GM10266 (cell line): ENCODE measurements around the gene GID8.

Experiments
- DNase-seq: peaks from one replicate; pipeline ENCODE4 v3.0.0; 2012; ENCODE audit errors: extremely low spot score
- TF ChIP-seq, protein P1 (sequence below): IDR thresholded peaks from 2 replicates; pipeline ENCODE4 v1.5.1; 2012; ENCODE audit warnings: mild to moderate bottlenecking, low read depth; ENCODE audit not compliant: control insufficient read depth, insufficient read depth; ENCODE audit errors: missing control alignments

GID8 gene

DNA sequence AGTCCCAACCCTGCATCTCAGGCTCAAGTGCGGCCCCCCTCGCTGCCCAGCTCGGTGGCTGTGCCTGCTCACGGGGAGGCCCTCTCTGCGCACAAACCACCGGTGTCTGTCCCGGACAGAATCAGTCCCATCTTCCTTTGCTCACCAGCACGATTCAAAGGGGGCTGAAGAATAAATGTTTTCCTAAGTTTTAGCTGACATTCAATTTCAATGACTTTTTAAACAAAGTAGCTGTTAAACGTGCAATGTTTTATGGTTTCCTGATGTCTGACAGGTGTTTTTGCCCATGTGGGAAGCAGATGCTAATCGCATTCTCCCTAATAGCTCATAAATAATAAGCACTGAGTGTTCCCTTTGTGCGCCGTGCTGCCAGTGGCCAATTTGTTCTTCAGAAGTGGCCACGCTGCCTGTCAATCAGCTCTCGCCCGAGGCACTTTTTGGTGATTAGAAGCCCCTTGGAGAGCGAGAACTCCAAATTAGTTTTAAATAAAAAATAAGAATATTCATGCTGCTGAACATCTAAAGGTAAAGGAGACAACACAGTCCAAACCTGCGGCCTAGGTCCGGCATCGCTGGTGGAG, 42.5 kb downstream of the GID8 start:
- TF ChIP-seq, protein P1, sequence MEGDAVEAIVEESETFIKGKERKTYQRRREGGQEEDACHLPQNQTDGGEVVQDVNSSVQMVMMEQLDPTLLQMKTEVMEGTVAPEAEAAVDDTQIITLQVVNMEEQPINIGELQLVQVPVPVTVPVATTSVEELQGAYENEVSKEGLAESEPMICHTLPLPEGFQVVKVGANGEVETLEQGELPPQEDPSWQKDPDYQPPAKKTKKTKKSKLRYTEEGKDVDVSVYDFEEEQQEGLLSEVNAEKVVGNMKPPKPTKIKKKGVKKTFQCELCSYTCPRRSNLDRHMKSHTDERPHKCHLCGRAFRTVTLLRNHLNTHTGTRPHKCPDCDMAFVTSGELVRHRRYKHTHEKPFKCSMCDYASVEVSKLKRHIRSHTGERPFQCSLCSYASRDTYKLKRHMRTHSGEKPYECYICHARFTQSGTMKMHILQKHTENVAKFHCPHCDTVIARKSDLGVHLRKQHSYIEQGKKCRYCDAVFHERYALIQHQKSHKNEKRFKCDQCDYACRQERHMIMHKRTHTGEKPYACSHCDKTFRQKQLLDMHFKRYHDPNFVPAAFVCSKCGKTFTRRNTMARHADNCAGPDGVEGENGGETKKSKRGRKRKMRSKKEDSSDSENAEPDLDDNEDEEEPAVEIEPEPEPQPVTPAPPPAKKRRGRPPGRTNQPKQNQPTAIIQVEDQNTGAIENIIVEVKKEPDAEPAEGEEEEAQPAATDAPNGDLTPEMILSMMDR, result no peak
- DNase-seq, result no peak

DNA sequence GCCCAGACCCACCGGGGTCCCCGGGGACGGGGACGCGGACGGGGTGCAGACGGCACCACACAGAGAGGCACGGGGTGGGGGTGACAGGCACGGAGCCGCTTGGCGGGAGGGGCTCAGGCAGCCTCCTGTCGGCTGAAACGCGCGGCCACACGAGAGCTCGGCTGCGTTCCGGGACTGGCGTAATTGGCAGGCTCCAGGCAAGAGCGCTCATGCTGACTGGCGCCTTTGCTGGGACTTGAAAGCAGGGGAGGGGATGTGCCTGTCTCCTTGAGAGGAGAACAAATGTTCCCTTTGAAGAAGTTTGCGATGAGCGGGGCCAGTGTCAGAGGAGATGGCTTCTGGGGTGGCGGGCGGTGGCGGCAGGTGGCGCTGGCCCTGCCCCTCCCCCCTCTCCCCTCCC, 43.0 kb downstream of the GID8 start:
- TF ChIP-seq, protein P1, result no peak
- peak; percentile 50 for DNase-seq

DNA sequence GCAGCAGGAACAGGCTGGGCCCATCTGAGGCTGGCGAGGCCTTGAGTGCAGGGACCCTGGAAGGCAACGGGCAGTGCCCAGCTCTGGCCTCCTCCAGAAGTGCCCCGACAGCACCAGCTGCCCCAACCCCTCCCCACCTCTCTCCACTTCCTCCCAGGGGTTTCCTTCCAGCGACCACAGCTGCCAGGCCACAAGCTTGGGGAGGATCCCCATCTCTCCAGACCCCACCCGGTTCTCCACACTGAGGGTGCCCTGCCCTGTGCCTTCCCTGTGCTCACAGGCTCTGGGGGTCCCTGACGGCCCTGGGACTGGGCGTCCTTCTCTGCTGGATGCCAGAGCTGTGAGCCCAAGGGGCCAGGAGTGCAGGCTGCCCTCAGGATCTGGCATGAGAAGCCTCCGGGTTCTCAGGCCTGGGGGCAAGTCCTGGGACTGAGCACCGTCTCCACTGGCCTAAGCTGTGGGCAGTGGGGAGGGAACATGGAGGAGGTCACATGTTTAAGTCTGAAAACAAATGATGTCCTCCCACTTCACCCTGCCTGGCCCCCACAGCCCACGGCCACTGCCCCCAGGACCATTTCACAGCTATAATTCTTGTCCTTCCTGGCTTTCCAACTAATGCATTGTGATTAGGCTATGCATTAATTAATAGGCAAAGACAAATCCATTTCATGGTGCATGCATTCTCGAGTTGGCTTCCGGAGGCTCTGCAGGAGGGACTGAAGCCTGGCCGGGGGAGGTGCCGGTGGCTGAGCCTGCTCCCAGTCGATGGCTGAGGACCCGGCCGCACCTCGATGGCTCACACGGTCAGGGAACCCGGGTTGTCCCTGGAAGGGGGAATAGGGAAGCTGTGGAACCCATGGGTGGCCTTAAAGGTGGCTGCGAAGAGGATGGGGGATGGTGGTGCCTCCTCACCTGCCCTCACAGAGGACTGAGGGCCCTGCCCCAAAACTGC, 44.5 kb downstream of the GID8 start:
- TF ChIP-seq, protein P1, result no peak

DNA sequence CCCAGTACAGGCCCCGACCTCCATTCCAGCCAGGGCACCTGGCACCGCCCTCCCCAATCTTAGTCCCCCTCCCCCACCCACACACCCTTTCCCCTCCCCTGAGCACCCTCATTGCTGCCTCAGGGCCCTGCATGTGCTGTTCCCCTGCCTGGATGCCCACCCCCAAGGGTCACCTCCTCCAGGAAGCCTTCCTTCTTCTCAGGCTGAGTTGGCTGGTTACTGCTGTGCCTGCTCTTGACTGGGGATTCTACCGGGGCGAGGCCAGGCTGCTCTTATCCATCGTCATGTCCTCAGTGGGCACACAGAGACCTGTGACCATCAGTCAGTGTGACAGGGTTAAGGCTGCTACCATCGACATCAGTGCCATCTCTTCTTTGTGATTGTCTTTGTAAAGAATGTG, 45.3 kb downstream of the GID8 start:
- TF ChIP-seq, protein P1, result no peak
- no peak for DNase-seq

More for the DNA sequence above, 44.5 kb downstream of the GID8 start:
- DNase-seq, result no peak

DNA sequence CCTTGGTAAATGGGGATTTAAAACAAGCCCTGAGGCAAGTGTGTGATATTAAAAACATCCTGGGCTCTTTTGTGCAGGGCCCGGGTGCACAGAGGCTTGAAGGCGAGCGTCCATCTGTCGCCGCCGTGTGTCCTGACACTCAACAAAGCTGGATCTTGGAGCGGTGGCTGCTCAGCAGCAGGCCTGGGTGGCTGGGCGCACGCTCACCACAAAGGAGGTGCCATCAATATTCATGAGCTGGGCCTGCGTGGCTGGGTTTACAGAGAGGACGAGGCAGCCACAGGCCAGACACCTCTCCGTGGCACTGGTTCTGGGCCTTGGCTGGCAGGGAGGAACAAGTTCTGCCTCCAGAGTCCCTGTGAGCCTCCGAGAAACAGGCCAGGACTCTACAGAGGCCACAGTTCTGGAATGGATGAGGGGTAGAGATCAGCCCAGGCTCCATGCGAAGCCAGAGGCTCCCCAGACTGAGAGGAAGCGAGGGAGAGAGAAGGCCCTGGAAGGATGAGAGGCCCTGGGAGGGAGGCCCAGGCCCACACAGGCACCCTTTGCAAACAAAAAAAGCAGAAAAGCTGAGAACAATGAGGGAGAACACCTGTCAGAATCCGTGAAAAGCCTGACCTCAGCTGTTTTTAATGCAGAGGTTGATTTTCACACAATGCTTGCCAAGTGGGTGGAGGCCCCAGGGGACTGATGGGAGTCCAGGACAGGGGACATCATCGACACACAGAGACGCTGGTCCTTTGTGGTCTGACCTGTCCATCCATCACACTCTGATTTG, 46.9 kb downstream of the GID8 start:
- DNase-seq, result no peak
- TF ChIP-seq, protein P1, result no peak

DNA sequence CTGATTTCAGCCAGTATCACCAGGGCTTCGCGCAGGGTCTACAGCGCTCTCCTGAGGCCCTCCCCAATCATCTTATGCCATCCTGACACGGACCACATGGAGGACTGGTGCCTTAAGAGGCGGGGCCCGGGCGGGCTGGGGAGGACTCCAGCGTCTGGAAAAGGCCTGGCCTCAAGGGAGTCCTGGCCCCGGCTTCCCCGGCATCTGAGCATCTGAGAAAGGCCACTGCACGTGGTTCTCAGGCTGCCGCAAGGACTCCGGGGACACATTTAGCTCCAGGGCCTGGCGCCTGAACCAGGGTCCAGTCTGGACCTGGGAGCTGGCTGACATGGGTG, 47.5 kb downstream of the GID8 start:
- DNase-seq, result no peak
- TF ChIP-seq, protein P1, result no peak
